ENCODE data around the gene FMNL2. TPM values are rescaled to one million over a fixed set of nuclear protein-coding genes. Genes with fewer than 3 reads are reported as not detected.

FMNL2 gene
- polyA plus RNA-seq, 1 donor from 2014 or later = 86.5 TPM

DNA sequence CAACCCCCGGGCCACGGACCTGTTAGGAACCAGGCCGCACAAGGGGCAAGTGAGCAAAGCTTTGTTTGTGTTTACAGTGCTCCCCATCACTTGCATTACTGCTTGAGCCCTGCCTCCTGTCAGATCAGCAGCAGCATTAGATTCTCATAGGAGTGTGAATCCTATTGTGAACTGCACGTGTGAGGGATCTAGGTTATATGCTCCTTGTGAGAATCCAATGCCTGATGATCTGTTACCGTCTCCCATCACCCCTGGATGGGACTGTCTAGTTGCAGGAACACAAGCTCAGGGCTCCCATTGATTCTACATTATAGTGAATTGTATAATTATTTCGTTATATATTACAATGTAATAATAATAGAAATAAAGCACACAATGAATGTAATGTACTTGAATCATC is 125.6 kb downstream of the FMNL2 start:
- Histone ChIP-seq H4K20me1 (ENCODE audit: insufficient read depth) (no peaks in the 10 kb centered on the region), H3K27ac (ENCODE audit: low read length) (no peak overlapping the region)

DNA sequence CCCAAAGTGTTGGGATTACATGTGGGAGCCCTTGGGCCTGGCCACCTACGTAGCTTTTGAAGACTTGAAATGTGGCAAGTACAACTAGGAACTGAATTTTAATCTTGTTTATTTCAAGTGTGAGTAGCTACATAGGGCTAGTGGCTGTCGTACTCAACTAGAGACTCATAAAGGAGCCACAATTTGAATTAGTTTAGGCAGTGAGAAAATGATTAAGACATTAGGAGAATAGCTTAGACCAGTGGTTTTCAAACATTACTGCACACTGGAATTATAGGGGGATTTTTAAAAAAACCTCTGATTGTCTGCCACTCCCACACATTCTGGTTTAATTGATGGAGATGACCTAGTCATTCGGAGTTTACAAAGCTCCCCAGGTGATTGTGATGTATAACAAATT is 127.1 kb downstream of the FMNL2 start:
- Histone ChIP-seq H3K79me2 (replicated peaks; ENCODE audit: insufficient read depth, low read length) (peaks cover 17% of the 10 kb centered on the region), H3K9me2 (ENCODE audit: insufficient read depth, low read length) (no peaks in the 10 kb centered on the region), H4K20me1 (ENCODE audit: insufficient read depth) (no peaks in the 10 kb centered on the region), H3K27me3 (ENCODE audit: insufficient read depth, low read depth, low read length) (no peaks in the 10 kb centered on the region), H3K9me3 (ENCODE audit: low read length) (no peaks in the 10 kb centered on the region), H3K9ac (ENCODE audit: low read length) (no peak overlapping the region), H3K27ac (ENCODE audit: low read length) (no peak overlapping the region), H3K4me2 (ENCODE audit: low read length) (no peak overlapping the region), H3K36me3 (ENCODE audit: insufficient read depth, low read length) (no peaks in the 10 kb centered on the region), H3K4me3 (ENCODE audit: low read length) (no peak overlapping the region), H3F3A (ENCODE audit: insufficient read depth, low read length, poor library complexity, severe bottlenecking) (no peaks in the 10 kb centered on the region), H2AFZ (ENCODE audit: low read depth, low read length) (no peak overlapping the region)
- no peak for TF ChIP-seq SMC3 (conservative IDR thresholded peaks at IDR 0.05; ENCODE audit: poor library complexity)
- TF ChIP-seq MXI1 (conservative IDR thresholded peaks at IDR 0.05; ENCODE audit: poor library complexity, severe bottlenecking) = no peak
- no peak for TF ChIP-seq POLR2AphosphoS5 (IDR thresholded peaks at IDR 0.05)
- TF ChIP-seq, protein P1, sequence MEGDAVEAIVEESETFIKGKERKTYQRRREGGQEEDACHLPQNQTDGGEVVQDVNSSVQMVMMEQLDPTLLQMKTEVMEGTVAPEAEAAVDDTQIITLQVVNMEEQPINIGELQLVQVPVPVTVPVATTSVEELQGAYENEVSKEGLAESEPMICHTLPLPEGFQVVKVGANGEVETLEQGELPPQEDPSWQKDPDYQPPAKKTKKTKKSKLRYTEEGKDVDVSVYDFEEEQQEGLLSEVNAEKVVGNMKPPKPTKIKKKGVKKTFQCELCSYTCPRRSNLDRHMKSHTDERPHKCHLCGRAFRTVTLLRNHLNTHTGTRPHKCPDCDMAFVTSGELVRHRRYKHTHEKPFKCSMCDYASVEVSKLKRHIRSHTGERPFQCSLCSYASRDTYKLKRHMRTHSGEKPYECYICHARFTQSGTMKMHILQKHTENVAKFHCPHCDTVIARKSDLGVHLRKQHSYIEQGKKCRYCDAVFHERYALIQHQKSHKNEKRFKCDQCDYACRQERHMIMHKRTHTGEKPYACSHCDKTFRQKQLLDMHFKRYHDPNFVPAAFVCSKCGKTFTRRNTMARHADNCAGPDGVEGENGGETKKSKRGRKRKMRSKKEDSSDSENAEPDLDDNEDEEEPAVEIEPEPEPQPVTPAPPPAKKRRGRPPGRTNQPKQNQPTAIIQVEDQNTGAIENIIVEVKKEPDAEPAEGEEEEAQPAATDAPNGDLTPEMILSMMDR (IDR thresholded peaks at IDR 0.05; ENCODE audit: poor library complexity, severe bottlenecking) = no peak
- TF ChIP-seq RAD21 (conservative IDR thresholded peaks at IDR 0.05) = no peak
- TF ChIP-seq EP300 (conservative IDR thresholded peaks at IDR 0.05; ENCODE audit: poor library complexity, severe bottlenecking) = no peak
- no peak for TF ChIP-seq TAF1 (IDR thresholded peaks at IDR 0.05; ENCODE audit: low read depth)
- TF ChIP-seq, protein P2, sequence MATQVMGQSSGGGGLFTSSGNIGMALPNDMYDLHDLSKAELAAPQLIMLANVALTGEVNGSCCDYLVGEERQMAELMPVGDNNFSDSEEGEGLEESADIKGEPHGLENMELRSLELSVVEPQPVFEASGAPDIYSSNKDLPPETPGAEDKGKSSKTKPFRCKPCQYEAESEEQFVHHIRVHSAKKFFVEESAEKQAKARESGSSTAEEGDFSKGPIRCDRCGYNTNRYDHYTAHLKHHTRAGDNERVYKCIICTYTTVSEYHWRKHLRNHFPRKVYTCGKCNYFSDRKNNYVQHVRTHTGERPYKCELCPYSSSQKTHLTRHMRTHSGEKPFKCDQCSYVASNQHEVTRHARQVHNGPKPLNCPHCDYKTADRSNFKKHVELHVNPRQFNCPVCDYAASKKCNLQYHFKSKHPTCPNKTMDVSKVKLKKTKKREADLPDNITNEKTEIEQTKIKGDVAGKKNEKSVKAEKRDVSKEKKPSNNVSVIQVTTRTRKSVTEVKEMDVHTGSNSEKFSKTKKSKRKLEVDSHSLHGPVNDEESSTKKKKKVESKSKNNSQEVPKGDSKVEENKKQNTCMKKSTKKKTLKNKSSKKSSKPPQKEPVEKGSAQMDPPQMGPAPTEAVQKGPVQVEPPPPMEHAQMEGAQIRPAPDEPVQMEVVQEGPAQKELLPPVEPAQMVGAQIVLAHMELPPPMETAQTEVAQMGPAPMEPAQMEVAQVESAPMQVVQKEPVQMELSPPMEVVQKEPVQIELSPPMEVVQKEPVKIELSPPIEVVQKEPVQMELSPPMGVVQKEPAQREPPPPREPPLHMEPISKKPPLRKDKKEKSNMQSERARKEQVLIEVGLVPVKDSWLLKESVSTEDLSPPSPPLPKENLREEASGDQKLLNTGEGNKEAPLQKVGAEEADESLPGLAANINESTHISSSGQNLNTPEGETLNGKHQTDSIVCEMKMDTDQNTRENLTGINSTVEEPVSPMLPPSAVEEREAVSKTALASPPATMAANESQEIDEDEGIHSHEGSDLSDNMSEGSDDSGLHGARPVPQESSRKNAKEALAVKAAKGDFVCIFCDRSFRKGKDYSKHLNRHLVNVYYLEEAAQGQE (IDR thresholded peaks at IDR 0.05; ENCODE audit: borderline replicate concordance) = no peak
- no peak for TF ChIP-seq EZH2 (IDR thresholded peaks at IDR 0.05; ENCODE audit: borderline replicate concordance, insufficient read depth, low read length, poor library complexity, severe bottlenecking)

More for the DNA sequence above, 125.6 kb downstream of the FMNL2 start:
- Histone ChIP-seq H2AFZ (ENCODE audit: low read depth, low read length) (no peak overlapping the region), H3K79me2 (replicated peaks; ENCODE audit: insufficient read depth, low read length) (peaks cover 22% of the 10 kb centered on the region), H3K4me3 (ENCODE audit: low read length) (no peak overlapping the region), H3K9ac (ENCODE audit: low read length) (no peak overlapping the region), H3F3A (ENCODE audit: insufficient read depth, low read length, poor library complexity, severe bottlenecking) (no peaks in the 10 kb centered on the region), H3K9me2 (ENCODE audit: insufficient read depth, low read length) (no peaks in the 10 kb centered on the region), H3K9me3 (ENCODE audit: low read length) (no peaks in the 10 kb centered on the region), H3K4me2 (ENCODE audit: low read length) (no peak overlapping the region), H3K27me3 (ENCODE audit: insufficient read depth, low read depth, low read length) (no peaks in the 10 kb centered on the region), H3K36me3 (ENCODE audit: insufficient read depth, low read length) (no peaks in the 10 kb centered on the region)
- no peak for TF ChIP-seq SMC3 (conservative IDR thresholded peaks at IDR 0.05; ENCODE audit: poor library complexity)
- TF ChIP-seq, protein P1 (IDR thresholded peaks at IDR 0.05; ENCODE audit: poor library complexity, severe bottlenecking) = no peak
- TF ChIP-seq RAD21 (conservative IDR thresholded peaks at IDR 0.05) = no peak
- TF ChIP-seq, protein P2 (IDR thresholded peaks at IDR 0.05; ENCODE audit: borderline replicate concordance) = no peak
